Psoas muscle (tissue), 8 donors: ENCODE data around the gene AKT3. TPM values are rescaled to one million over a fixed set of nuclear protein-coding genes. Genes with fewer than 3 reads are reported as not detected.

Source experiments
- ATAC-seq, 4 donors: fragments of 200-7000 bp; cut with Tn5 transposase; one replicate each; pipeline ENCODE4 v1.9.1; 2020; ENCODE audit warnings: moderate library complexity in 3 of 4, mild to moderate bottlenecking in 2 of 4
- DNase-seq, 2 donors: peaks; one replicate each; pipeline ENCODE4 v3.0.0-alpha.2; 2020
- H3K27ac ChIP-seq: fragments of 200-600 bp; one replicate; pipeline ENCODE4 v1.8.0; 2022
- H3K27me3 ChIP-seq, 3 donors: fragments of 200-600 bp in 1 of 3; one replicate each; pipeline versions ENCODE4 v1.6.1 to v1.8.0; 2013 to 2022; ENCODE audit warnings: low read length in 2 of 3, mild to moderate bottlenecking in 2 of 3, moderate library complexity in 1 of 3; ENCODE audit not compliant: insufficient read depth in 3 of 3
- H3K36me3 ChIP-seq, 2 donors: fragments of 200-600 bp in 1 of 2; one replicate each; pipeline versions ENCODE4 v1.6.1 to v1.8.0; 2013 to 2022; ENCODE audit warnings: low read depth in 1 of 2, mild to moderate bottlenecking in 1 of 2, moderate library complexity in 1 of 2; ENCODE audit not compliant: insufficient read depth in 1 of 2
- H3K4me1 ChIP-seq: fragments of 200-600 bp; one replicate; pipeline ENCODE4 v1.8.0; 2022
- H3K4me3 ChIP-seq: fragments of 200-600 bp; one replicate; pipeline ENCODE4 v1.8.0; 2022; ENCODE audit warnings: mild to moderate bottlenecking
- H3K9me3 ChIP-seq: fragments of 200-600 bp; one replicate; pipeline ENCODE4 v1.8.0; 2022
- CTCF ChIP-seq: fragments of 200-600 bp; IDR thresholded peaks from one replicate; pipeline ENCODE4 v1.8.0; 2022; ENCODE audit warnings: antibody characterized with exemption
- WGBS, 3 donors: extraction: QIAGEN DNeasy Blood & Tissue Kit; methylation state at CpG; one replicate each; pipeline versions ENCODE4 v1.1.6 to v1.1.7; 2013; 5-methylcytosine and 5-hydroxymethylcytosine counted together
- intact Hi-C, 2 donors: fragments of 100-400 bp; cut with DNase I; formaldehyde crosslinking; loops; one replicate each; pipeline versions ENCODE4 v1.11.0 to v1.14.2; 2022
- polyA plus RNA-seq, 3 donors: library from polyadenylated mRNA; stranded (reverse); fragments of 200-250 nt; gene quantifications; one replicate each; pipeline ENCODE4 v1.2.3, GENCODE V29; 2013
- total RNA-seq, 4 donors: library from RNA; stranded (reverse); fragmentation: NEBNext Ultra II Directional in 2 of 4; extraction: Animal tissue kit (Norgen Biotek cat#: 25700) in 2 of 4; gene quantifications; one replicate each; pipeline versions ENCODE4 v1.2.1 to v1.2.4, GENCODE V29; 2021 to 2023
- donor health status: healthy with polysubstance abuse.
- donor health status: DM: no; HTN: no; CAD: no; lungs with moderate emphysema.
- donor health status: Bipolar disorder and iron deficiency.
- donor health status: healthy.
- donor health status: DM: yes; HTN: yes; CAD: no.
- donor health status: DM: no; HTN: no; CAD: no.
- donor health status: DM: no; HTN: no; CAD: no.
- donor health status: DM: yes; HTN: yes; CAD: no.

Gene AKT3
- total and polyA plus RNA-seq, 7 donors = 3.3 to 25.1 (median 9.8) TPM

DNA sequence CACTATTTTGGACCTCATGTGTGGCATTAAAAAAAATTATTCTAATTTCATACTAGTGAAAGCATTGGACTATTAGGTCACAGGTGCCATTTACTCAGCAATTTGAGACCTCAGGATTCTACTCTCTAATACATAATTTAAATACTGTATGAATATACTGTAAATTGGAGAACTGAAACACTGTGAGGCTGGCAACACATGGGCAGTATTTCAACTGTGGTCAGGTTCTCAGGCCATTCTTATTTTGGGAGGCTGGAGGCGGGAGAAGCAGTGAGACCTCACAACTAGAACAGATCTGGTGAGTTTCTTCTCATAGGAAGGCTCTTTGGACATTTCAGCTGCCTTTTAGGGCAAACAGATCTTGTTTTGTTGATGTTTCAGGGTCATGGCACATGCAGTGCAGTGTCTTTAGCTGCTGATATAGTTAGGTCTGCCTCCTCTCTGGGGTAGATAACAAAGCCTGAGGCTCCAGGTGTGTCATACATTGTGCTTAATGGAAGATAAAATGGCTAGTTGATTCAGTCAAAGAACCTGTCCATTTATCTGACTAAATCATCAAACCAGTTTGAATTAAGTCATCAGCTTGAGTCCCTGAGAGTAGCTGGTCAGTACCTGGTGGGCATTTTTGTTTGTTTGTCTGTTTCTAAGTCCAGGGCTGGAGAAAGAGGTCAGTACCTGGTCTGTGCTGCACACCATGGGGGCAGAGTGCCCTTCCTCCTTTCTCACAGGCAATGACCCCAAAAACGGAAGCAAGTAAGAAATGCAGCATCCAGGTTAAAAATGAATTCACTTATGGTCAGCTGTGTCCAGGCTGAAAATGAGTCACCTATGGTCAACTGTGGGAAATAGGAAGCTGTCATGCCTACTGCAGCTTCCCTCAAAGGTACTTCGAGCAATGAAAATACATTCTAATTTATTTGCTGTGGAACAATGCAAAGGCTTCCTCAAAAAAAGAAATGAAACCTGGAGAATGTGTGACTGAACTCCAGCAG, 378.0 kb downstream of the AKT3 start:
- intact Hi-C loops = no loop called here
- 69 to 78% (median 71%) methylated on average over 3 of the region's 3 CpGs for WGBS, 3 donors
- no peaks in the 10 kb centered on the region for H3K4me1 ChIP-seq
- H3K27ac ChIP-seq = no peak overlapping the region
- ATAC-seq = no peak
- DNase-seq = no peak
- TF ChIP-seq CTCF = no peak
- H3K4me3 ChIP-seq = no peak overlapping the region
- no peaks in the 10 kb centered on the region for H3K27me3 ChIP-seq
- H3K36me3 ChIP-seq = no peaks in the 10 kb centered on the region
- H3K9me3 ChIP-seq = no peaks in the 10 kb centered on the region

DNA sequence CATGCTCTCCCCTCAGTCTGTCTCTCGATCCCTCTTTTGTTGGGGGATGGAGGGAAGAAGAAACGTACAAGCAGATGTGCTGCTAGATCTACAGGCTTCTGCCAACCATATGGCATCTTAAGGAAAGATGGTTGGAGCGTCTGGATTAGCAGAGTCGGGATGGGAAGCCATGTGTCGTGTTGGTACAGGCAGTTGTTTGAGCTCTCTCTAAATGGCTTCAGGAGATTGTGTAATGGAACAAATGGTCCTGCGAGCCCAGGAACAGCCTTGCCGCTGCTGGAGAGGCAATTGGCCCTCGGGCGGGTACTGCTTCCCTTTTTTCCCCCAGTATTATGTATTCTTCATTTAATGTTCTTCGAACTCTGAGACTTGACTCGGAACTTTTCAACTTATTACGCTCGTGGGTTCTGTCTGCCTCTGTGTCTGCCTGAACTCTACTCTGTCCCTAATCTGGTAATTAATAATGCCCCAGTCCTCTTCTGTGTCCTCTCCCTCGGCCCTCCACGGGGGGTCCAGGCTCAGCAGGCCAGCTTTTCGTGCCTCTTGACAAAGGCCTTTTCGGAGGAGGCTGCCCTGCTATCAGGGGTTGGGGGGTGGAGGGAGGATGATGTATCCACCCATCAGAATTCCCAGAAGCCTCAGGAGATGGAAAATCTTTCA, 378.9 kb downstream of the AKT3 start:
- Histone ChIP-seq H3K36me3 (no peaks in the 10 kb centered on the region), H3K9me3 (no peaks in the 10 kb centered on the region), H3K4me1 (no peaks in the 10 kb centered on the region), H3K27me3 (no peaks in the 10 kb centered on the region), H3K4me3 (no peak overlapping the region), H3K27ac (no peak overlapping the region)
- no peak for TF ChIP-seq CTCF
- ATAC-seq (no peak), DNase-seq (no peak)
- intact Hi-C loops = no loop called here
- 86 to 90% (median 86%) methylated on average over 17 of the region's 17 CpGs for WGBS, 3 donors

- WGBS, 3 donors = 80 to 83% (median 82%) methylated on average over 7 of the region's 7 CpGs
- DNase-seq (no peak), ATAC-seq (no peak)
- no peak overlapping the region for H3K27ac ChIP-seq
- no peak for TF ChIP-seq CTCF
- H3K27me3 ChIP-seq = no peaks in the 10 kb centered on the region
- no peaks in the 10 kb centered on the region for H3K4me1 ChIP-seq
- H3K9me3 ChIP-seq = no peaks in the 10 kb centered on the region
- intact Hi-C loops = no loop called here
- H3K36me3 ChIP-seq = no peaks in the 10 kb centered on the region
- no peak overlapping the region for H3K4me3 ChIP-seq
Measured at GRCh38 chr1:243470502-243470901, 379.5 kb downstream of the AKT3 start.

GRCh38 chr1:243469497-243469896, 380.5 kb downstream of the AKT3 start:
- intact Hi-C loops = no loop called here
- DNase-seq (no peak), ATAC-seq (no peak)
- Histone ChIP-seq H3K27ac (no peak overlapping the region), H3K9me3 (no peaks in the 10 kb centered on the region), H3K36me3 (no peaks in the 10 kb centered on the region), H3K4me3 (no peak overlapping the region), H3K4me1 (no peaks in the 10 kb centered on the region), H3K27me3 (no peaks in the 10 kb centered on the region)
- WGBS, 3 donors = 76 to 97% (median 91%) methylated on average over 3 of the region's 3 CpGs
- TF ChIP-seq CTCF = no peak
